HG03442 (cell line): ENCODE data around the gene MET.
"Not testable (repeated sequence)": the region's sequence is repeated elsewhere in the genome, so short reads cannot be mapped to it uniquely, and the experiment has no call there.

Experiments used
- ATAC-seq: cut with Tn5 transposase; IDR thresholded peaks from one replicate; pipeline ENCODE4 v1.9.1; 2021; ENCODE audit warnings: mild to moderate bottlenecking, moderate library complexity; ENCODE audit not compliant: unreplicated experiment

MET gene

GRCh38 chr7:116726713-116727431, 54.9 kb downstream of the MET start:
- ATAC-seq = no peak

DNA sequence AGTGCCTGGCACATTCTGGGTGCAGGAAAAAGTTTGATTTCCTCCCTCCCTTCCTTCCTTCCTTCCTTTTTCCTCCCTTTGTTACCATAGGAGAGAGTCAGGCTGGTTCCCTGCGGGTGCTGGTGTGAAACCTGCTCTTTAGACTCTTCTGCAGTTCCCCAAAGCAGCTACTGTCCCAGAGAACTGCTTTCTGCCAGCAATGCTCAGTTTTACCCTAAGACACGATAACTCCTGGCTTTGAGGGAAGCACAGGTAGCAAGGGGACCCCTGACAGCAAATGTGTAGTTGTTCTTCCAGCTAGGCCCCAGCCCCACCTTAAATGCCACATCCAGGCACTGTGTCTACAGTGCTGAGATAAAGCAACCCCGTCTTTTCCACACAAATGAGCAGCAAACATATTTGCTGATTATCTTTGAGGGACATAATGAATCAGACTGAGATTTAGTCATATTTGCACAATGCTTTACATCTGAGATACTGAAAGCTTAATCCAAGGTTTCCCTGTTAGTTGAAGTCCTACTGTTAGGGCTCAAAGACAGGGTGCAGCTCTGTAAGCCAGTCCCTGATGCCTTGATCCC, 55.5 kb downstream of the MET start:
- ATAC-seq = no peak

- no peak for ATAC-seq
These were observed 56.4 kb downstream of the MET start for GRCh38 chr7:116728413-116728812.

- no peak for ATAC-seq
These were observed 58.4 kb downstream of the MET start for GRCh38 chr7:116730097-116731022.

DNA sequence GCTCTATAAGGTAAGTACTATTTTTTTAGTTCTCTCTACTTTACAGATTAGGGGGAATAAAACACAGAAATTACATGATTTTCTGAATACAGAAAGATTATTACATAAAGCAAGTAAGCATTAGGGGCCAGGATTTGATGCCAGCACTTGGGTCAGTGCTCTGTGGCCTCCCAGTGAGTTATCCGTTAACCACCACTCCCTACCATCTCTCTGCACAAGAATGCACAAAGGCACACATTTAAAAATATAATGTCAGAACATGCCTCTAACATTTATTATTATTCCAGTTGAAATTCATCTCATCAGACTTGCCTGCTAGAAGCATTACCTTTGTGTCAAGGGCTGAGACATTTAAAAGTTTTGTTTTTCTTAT, 59.0 kb downstream of the MET start:
- ATAC-seq = no peak

- ATAC-seq = no peak
These were observed 59.7 kb downstream of the MET start for GRCh38 chr7:116731445-116732335.

- no peak for ATAC-seq
These were observed 61.0 kb downstream of the MET start for GRCh38 chr7:116732788-116733694.

GRCh38 chr7:116733924-116734580, 62.1 kb downstream of the MET start:
- no peak for ATAC-seq

GRCh38 chr7:116734710-116735109, 62.7 kb downstream of the MET start:
- no peak for ATAC-seq

- no peak for ATAC-seq
These were observed 65.1 kb downstream of the MET start for GRCh38 chr7:116736927-116737715.

DNA sequence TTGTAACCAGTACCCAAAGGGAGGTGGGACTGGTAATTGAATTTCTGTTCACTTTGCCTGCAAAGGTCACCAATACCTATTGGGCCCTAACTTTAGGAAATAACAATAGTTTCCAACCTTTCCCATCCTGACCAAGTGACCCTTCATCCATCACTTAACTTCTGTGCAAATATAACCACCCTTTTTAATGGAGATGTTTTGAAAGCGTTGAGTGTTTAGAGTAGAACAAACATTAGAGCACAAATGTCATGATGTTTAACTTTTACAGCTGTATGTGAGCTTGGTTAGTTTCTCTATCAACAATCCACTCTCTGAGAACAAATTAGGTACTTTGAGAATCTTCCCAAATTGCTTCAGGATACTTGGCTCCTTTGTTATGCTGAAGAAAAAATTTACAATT, 66.4 kb downstream of the MET start:
- no peak for ATAC-seq

DNA sequence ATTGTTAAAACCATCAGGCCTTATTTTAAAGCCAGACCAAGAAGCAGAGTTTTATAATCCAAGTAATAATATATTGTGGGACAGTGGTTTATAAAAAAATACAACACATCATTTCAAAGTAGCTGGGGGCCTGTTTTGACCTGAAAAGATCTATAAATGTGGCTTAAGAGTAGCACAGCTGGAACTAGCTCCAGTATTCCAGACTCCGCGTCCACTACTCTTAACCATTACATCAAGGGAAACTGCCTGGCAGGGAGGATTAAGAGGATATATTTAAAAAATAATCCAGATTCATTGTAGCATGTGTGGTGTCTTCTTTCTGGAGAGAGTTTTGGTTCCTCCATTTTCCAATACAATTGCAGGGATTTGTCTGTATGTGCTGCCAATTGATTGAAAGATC, 67.3 kb downstream of the MET start:
- no peak for ATAC-seq

DNA sequence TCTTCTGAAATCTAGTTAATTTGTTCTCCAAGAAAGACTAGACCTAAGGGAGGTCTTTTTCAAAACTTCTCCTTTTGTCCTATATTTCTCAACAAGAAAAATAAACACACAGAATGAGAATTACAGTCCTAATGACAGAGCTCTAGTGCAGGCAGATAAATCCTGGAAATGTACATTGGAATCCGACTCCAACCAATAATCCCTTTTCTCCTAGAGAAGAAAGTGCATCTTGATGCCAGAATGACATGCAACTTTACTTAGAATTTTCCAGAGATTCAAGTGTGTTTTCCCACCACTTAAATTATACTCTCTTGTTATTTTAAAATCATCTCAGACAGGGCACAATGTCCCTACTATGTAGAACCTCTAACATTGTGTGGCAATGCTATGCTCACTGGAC, 68.2 kb downstream of the MET start:
- no peak for ATAC-seq

GRCh38 chr7:116740755-116741462, 68.9 kb downstream of the MET start:
- ATAC-seq = no peak

DNA sequence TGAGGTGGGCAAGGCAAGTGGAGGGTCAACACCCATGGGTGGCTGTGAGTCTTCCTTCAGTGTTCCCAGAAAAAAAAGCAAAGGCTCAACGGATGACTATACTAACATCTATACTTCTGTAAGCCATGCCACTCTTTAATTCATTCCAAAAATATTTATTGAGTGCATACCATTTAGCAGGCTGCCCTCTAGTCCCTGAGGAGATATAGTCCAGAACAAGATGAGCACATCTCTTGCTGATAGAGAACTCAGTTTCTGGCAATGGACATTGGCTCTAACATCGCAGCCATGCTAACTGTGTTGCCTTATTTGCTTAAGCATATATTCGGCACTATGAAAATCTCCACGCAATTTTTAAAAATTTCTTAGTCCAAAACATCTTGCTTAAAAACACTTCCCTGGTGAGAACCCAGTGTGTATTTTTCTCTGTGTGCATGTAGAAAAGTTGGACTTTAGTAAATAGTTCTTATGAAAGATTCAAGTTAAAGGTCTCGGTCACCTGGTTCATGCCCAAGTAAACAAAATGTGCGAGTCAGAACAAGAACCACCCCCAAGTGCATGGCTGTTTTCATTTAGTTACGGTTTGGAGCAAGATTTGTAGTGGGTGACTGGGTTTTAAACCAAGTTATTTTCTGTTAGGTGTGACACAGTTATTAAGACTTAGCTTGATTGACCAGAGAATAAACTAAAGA, 69.8 kb downstream of the MET start:
- no peak for ATAC-seq

DNA sequence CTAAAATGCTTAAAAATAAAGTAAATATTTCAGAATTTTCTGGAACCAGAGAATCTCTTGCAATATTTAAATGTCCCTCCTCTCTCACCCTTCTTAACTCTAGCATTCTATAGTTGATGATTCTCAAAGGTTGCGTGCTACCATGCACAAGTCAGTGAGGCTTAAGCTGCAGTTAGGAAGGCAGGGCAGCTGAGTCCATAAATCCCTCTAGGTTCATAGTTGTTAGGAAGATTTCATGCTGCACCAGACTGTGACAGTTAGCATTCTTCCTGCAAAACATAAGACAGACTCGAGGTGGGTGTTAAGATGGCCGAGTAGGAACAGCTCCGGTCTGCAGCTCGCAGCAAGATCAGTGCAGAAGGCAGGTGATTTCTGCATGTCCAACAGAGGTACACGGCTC, 70.6 kb downstream of the MET start:
- no peak for ATAC-seq

DNA sequence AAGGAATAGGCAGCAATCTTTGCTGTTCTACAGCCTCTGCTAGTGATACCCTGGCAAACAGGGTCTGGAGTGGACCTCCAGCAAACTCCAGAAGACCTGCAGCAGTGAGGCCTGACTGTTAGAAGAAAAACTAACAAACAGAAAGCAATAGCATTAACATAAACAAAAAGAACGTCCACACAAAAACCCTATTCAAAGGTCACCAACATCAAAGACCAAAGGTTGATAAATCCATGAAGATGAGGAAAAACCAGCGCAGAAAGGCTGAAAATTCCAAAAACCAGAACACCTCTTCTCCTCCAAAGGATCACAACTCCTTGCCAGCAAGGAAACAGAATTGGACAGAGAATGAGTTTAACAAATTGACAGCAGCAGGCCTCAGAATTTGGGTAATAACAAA, 71.8 kb downstream of the MET start:
- ATAC-seq = not testable (repeated sequence)
